Stimulated activated CD8-positive, alpha-beta memory T cell treated with anti-CD3 and anti-CD28 coated beads, Interleukin-7, amount 100 ng/mL, for 24 hours (primary cell): ENCODE results near the gene KCNC3.

Experiments used
- DNase-seq: peaks from one replicate; pipeline ENCODE4 v3.0.0-alpha.2; 2020; ENCODE audit warnings: low read depth

The KCNC3 gene

GRCh38 chr19:50329146-50329925, at the start of gene KCNC3:
TSS of gene KCNC3 (minus strand) at chr19:50329377. CDS start at chr19:50329082, 295 bp downstream.
- peak; percentile 93 for DNase-seq

DNA sequence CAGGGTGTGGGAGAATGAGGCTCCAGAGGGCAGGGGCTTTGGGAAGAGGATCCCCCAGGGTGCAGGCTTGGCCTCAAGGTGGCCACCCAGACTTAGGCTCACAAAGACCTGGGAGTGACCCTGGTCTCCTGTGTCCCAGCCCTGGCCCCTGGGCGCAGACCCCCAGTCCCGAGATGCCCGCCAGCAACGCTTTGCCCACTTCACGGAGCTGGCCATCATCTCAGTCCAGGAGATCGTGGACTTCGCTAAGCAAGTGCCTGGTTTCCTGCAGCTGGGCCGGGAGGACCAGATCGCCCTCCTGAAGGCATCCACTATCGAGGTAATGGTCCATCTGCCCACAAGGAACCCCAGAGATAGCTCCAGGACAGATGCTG, 49.7 kb upstream of the KCNC3 start:
- no peak for DNase-seq

DNA sequence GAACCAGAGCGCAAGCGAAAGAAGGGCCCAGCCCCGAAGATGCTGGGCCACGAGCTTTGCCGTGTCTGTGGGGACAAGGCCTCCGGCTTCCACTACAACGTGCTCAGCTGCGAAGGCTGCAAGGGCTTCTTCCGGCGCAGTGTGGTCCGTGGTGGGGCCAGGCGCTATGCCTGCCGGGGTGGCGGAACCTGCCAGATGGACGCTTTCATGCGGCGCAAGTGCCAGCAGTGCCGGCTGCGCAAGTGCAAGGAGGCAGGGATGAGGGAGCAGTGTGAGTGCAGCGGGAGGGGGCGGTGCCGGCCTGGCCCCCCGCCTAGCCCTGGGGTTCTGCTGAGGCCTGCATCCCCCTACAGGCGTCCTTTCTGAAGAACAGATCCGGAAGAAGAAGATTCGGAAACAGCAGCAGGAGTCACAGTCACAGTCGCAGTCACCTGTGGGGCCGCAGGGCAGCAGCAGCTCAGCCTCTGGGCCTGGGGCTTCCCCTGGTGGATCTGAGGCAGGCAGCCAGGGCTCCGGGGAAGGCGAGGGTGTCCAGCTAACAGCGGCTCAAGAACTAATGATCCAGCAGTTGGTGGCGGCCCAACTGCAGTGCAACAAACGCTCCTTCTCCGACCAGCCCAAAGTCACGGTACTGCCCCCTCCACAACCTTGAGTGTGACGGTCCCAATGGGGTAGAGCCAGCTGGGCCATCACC, 49.1 kb upstream of the KCNC3 start:
- no peak for DNase-seq

DNA sequence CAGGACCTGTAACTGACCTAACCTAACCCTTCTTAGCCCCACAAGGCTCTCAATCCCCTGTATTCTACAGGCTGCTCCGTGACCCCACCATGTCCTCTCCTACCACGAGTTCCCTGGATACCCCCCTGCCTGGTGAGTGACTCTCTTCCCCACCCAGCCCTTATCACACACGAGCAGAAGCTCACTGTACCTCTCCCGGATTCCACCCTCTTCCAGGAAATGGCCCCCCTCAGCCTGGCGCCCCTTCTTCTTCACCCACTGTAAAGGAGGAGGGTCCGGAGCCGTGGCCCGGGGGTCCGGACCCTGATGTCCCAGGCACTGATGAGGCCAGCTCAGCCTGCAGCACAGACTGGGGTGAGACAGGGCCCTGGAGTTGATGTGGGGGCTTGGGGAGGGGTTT, 48.3 kb upstream of the KCNC3 start:
- DNase-seq, result no peak

DNA sequence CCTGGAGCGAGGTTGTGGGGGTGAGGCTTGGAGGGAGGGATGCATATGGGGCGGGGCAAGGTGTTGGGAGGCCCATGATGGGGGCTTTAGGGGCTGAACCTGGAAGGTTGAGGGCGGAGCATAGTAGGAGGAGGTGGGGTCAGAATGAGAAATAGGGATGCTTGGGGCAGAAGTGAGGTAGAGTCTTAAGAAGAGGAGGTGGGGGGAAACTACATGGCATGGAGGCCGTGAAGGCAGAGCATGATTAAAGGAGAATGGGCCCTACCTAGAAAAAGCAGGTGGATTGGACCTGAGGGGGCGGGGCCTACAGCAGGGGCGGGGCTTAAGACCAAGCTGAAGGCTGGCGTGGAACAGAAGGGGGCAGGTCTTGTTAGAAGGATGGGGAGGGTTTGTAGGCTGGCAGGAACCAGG, 47.9 kb upstream of the KCNC3 start:
- DNase-seq, result no peak

- DNase-seq, result peak; percentile 84
Observed at GRCh38 chr19:50376166-50377050, 47.2 kb upstream of the KCNC3 start, which contains the start of gene NR1H2. TSS of gene NR1H2 (plus strand) at chr19:50376457. CDS start at chr19:50377606, 1,149 bp downstream.

- DNase-seq, result no peak
Observed at GRCh38 chr19:50371914-50372475, 42.8 kb upstream of the KCNC3 start.

DNA sequence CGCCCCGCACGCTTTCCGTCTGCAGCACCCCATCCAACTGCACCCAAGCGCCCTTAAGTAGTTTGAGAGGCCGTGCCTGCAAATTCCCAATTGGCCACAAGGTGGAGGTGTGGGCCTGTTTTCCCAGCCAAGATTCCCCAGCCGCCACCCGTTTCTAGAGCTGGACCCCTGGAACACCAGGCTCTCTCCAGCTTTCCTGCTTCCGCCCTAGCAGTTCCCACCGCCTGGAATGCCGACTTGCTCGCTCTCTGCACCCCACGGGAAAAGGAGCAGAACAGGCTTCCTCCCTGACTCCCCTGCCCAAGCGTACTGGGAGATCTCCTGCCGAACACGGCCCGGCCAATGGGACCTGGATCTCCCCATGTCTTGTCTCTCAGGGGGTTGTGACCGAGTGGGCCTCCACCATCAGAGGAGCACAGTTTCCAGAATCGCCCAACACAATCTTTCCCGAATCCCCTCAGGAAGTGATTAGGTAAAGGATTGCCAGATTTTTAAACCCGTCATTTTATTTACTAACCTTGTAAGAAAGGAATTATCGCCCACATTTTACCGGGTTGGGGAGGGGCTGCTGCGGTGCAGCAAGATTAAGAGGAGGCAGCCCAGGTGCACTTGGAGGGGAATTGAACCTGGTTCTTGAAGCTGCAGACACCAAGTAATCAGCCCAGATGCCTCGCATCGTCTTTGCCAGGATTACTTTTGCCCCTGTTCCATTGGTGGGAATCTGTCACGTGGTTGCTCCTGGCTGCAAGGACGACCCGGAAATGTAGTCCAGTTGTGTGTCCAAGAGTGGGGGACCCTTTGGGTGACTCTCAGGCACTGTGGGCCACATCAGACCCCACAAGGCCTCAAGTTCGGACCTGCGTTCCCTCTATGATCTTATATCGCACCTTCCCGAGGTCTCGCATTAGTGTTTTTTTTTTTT, 39.7 kb upstream of the KCNC3 start:
- DNase-seq, result peak; percentile 61

GRCh38 chr19:50365434-50366306, 36.5 kb upstream of the KCNC3 start, which contains the start of gene NAPSA:
TSS of gene NAPSA (minus strand) at chr19:50365639. CDS start at chr19:50365621, 18 bp downstream.
- DNase-seq, result no peak

- no peak for DNase-seq
Observed at GRCh38 chr19:50362656-50363424, 33.7 kb upstream of the KCNC3 start.

DNA sequence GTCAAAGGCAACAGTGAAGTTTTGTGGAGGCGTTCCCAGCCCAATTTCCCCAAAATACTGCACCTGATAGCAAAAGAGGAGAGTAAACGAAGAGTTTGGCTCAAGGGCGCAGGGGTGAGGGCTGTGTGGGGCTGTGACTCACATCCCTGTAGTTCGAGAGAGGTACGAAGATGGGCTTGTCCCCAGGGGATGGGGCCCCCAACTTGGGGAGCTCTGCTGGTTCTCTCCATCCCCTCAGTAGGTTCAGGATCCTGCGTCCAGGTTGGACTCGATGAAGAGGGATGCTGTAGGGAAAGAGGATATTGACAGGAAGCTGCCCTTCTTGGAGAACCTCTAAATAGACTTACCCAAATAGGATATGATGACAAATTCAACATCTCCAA, 32.8 kb upstream of the KCNC3 start:
- DNase-seq, result no peak

- DNase-seq, result no peak
Observed at GRCh38 chr19:50361290-50362029, 32.3 kb upstream of the KCNC3 start.

GRCh38 chr19:50359328-50359818, 30.2 kb upstream of the KCNC3 start:
- DNase-seq, result no peak

DNA sequence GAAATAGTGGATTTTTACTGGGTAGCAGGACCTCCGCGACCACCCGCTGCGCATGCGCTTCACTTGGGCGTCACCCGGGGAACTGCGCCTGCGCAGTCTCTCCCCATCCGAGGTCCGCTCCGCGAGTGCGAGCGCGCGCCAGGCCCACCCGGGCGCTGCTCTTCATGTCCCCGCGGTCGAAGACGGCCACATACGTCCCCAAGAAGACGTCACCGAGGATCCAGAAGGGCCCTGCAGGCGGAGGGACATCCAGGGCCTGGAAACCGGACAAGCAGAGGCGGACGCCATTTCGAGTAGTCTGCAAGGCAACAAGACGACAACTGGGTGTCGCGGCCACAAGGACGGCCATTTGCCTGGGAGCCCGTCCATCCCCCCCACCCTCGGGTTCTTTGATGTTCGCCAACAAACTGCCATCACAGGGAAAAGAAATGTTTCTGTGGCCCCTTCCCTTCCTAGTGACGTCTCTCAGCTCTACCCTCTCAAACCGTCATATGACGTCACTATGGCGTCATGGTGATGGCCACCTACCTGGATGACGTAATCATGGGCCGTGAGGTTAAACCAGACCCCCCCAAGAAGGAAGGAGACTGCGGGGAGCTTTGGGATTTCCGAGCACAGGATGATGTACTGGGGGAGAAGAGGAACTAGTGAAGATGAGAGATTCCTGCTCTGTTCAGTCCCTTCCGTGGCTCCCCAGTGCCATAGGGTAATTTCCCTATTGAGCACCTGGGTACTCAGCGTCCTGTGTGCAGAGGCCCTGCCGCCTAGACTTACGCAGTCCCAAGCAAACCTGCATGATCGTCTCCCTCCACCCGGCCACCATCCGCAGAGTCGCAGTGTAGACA, 29.5 kb upstream of the KCNC3 start:
- peak; percentile 55 for DNase-seq

- peak; percentile 77 for DNase-seq
Observed at GRCh38 chr19:50357178-50358100, 28.3 kb upstream of the KCNC3 start.

GRCh38 chr19:50356691-50357177, 27.6 kb upstream of the KCNC3 start:
- no peak for DNase-seq
